AG04450 (cell line): Measurements from ENCODE around the gene TNFRSF13B. TPM values are rescaled to one million over a fixed set of nuclear protein-coding genes. Genes with fewer than 3 reads are reported as not detected.

Source experiments
- CTCF ChIA-PET: fragments of 300-600, 350-600 bp; formaldehyde crosslinking; extraction: SDS; loops from one replicate; lab custom pipeline; 2022; ENCODE audit warnings: antibody characterized with exemption, inconsistent platforms; lab: Charles Lee
- POLR2A ChIA-PET: fragments of 350-600 bp; formaldehyde crosslinking; extraction: SDS; loops from one replicate; lab custom pipeline; 2021; ENCODE audit warnings: antibody characterized with exemption, inconsistent platforms; lab: Yijun Ruan, JAX
- DNase-seq: peaks from one replicate; pipeline ENCODE4 v3.0.0-alpha.2; 2011; ENCODE audit warnings: low read depth, low spot score
- H3K27ac ChIP-seq: one replicate; pipeline ENCODE4 v1.5.1; 2012; ENCODE audit warnings: low read depth, low read length, control low read depth
- H3K27me3 ChIP-seq: one replicate; pipeline ENCODE4 v1.6.0; 2012; ENCODE audit warnings: low read length; ENCODE audit not compliant: control insufficient read depth, insufficient read depth
- H3K4me3 ChIP-seq: 2 replicates; pipeline ENCODE4 v1.5.1; 2011; ENCODE audit warnings: mild to moderate bottlenecking, low read depth, low read length, control low read depth
- H3K9me3 ChIP-seq: 2 replicates; pipeline ENCODE4 v1.5.1; 2012; ENCODE audit warnings: low read length; ENCODE audit not compliant: control insufficient read depth, insufficient read depth
- CTCF ChIP-seq: IDR thresholded peaks from 2 replicates; pipeline ENCODE4 v1.5.1; 2011; ENCODE audit warnings: low read depth, low read length, control low read depth, inconsistent platforms
- polyA plus RNA-seq: library from polyadenylated mRNA; depleted of rRNA; stranded (reverse); fragments of >200 nt; gene quantifications from 2 replicates; pipeline ENCODE4 v1.2.3, GENCODE V29; 2011

TNFRSF13B gene
- polyA plus RNA-seq, 1 experiment = not detected

- no peak for DNase-seq
- no peak for TF ChIP-seq CTCF
- Histone ChIP-seq H3K27me3 (peaks cover 23% of the 10 kb centered on the region), H3K9me3 (no peaks in the 10 kb centered on the region; the same call in 1 of the 2 replicates), H3K27ac (no peak overlapping the region), H3K4me3 (no peak overlapping the region)
- CTCF ChIA-PET = no interaction called here
- POLR2A ChIA-PET = no interaction called here
These were observed 54.1 kb downstream of the TNFRSF13B start for GRCh38 chr17:16917671-16918394.

GRCh38 chr17:16916557-16916920 is 55.4 kb downstream of the TNFRSF13B start:
- Histone ChIP-seq H3K9me3 (no peaks in the 10 kb centered on the region; the same call in 1 of the 2 replicates), H3K27ac (no peak overlapping the region), H3K4me3 (no peak overlapping the region), H3K27me3 (peaks cover 22% of the 10 kb centered on the region)
- no peak for DNase-seq
- POLR2A ChIA-PET = no interaction called here
- TF ChIP-seq CTCF = no peak
- CTCF ChIA-PET = interaction anchor here (1.0 to 1.2 kb wide), 2 partner anchors 70 to 72 kb away, joined by 3 to 4 read pairs; no protein-coding TSS in a partner anchor

- TF ChIP-seq CTCF = peak; percentile 54
- Histone ChIP-seq H3K4me3 (no peak overlapping the region), H3K9me3 (no peaks in the 10 kb centered on the region; the same call in 1 of the 2 replicates), H3K27me3 (peaks cover 27% of the 10 kb centered on the region), H3K27ac (no peak overlapping the region)
- DNase-seq = peak; percentile 4
- ChIA-PET CTCF (interaction anchor here (0.9 to 1.2 kb wide), 3 partner anchors 71 to 76 kb away, joined by 3 to 4 read pairs (median 3); no protein-coding TSS in a partner anchor), POLR2A (no interaction called here)
These were observed 56.0 kb downstream of the TNFRSF13B start for GRCh38 chr17:16915752-16916556.

- Histone ChIP-seq H3K4me3 (no peak overlapping the region), H3K27me3 (peaks cover 50% of the 10 kb centered on the region), H3K27ac (no peak overlapping the region), H3K9me3 (no peaks in the 10 kb centered on the region; the same call in 1 of the 2 replicates)
- TF ChIP-seq CTCF = no peak
- ChIA-PET CTCF (interaction anchor here (1.4 kb wide), 1 partner anchor 84 kb away, joined by 3 read pairs; no protein-coding TSS in a partner anchor), POLR2A (no interaction called here)
- no peak for DNase-seq
These were observed 58.5 kb downstream of the TNFRSF13B start for GRCh38 chr17:16913463-16913862.
